Endothelial cell (in vitro differentiated cells): ENCODE measurements around the gene LAMB1. TPM values are rescaled to one million over a fixed set of nuclear protein-coding genes. Genes with fewer than 3 reads are reported as not detected.
A peak's percentile ranks its signal among the peaks of the same experiment; 100 is the strongest.

Experiments used
- DNase-seq: peaks from one replicate; pipeline ENCODE4 v3.0.0; 2021; ENCODE audit warnings: low spot score
- H3K27ac Mint-ChIP-seq: one replicate; pipeline ENCODE4 v1.8.0; 2021; ENCODE audit warnings: mixed read lengths, inconsistent platforms; ENCODE audit not compliant: unreplicated experiment
- H3K27me3 Mint-ChIP-seq: one replicate; pipeline ENCODE4 v1.8.0; 2021; ENCODE audit warnings: mild to moderate bottlenecking, moderate library complexity, mixed read lengths, inconsistent platforms; ENCODE audit not compliant: unreplicated experiment
- H3K36me3 Mint-ChIP-seq: one replicate; pipeline ENCODE4 v1.8.0; 2021; ENCODE audit warnings: mild to moderate bottlenecking, low read depth, mixed read lengths, inconsistent platforms; ENCODE audit not compliant: unreplicated experiment
- H3K4me1 Mint-ChIP-seq: one replicate; pipeline ENCODE4 v1.8.0; 2021; ENCODE audit warnings: mild to moderate bottlenecking, mixed read lengths, inconsistent platforms; ENCODE audit not compliant: unreplicated experiment
- H3K4me3 Mint-ChIP-seq: one replicate; pipeline ENCODE4 v1.8.0; 2021; ENCODE audit warnings: mild to moderate bottlenecking, mixed read lengths, inconsistent platforms; ENCODE audit not compliant: unreplicated experiment
- H3K9me3 Mint-ChIP-seq: one replicate; pipeline ENCODE4 v1.8.0; 2021; ENCODE audit warnings: mixed read lengths, inconsistent platforms; ENCODE audit not compliant: unreplicated experiment
- CTCF ChIP-seq: fragments of 200-600 bp; sonication (generic); IDR thresholded peaks from one replicate; pipeline ENCODE4 v1.5.0; 2021; ENCODE audit warnings: antibody characterized with exemption; ENCODE audit not compliant: unreplicated experiment
- total RNA-seq: library from RNA; stranded (reverse); fragmentation: NEBNext Ultra II Directional; extraction: Animal tissue kit (Norgen Biotek cat#: 25700); gene quantifications from one replicate; pipeline ENCODE4 v1.2.1, GENCODE V29; 2021; ENCODE audit not compliant: unreplicated experiment

The LAMB1 gene
- total RNA-seq, 1 donor from 2014 or later = 453 TPM

DNA sequence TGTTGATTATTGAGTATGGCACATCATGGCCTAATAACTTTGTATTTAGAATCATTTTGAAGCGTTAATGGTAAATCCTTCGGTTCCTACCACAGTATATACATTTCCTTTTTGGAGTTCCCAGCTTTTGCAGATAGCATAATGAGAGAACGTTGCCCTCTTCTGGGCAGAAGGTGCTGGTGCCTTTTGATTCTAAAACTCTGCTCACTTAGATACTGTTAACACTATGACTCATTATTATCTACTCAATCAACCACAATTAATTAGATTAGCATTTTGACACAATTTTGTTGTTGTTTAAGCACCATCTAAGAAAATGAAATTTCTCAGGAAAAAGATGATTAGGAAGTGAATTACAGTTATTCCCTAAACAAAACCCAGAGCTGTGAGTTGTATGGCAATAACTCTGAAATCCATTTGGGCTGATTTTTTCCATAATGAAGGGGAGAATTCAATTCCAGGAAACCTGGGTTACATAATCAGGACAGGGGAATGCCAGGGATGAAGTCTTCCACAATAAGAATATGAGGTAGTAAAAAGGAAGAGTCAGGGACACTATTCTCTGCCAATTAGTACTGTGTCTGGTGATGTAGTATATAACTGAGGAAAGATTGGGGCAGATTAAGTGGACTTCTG lies 123.4 kb downstream of the LAMB1 start:
- peak; percentile 43 for DNase-seq
- no peaks in the 10 kb centered on the region for H3K36me3 Mint-ChIP-seq
- H3K4me1 Mint-ChIP-seq = peaks cover 35% of the 10 kb centered on the region

DNA sequence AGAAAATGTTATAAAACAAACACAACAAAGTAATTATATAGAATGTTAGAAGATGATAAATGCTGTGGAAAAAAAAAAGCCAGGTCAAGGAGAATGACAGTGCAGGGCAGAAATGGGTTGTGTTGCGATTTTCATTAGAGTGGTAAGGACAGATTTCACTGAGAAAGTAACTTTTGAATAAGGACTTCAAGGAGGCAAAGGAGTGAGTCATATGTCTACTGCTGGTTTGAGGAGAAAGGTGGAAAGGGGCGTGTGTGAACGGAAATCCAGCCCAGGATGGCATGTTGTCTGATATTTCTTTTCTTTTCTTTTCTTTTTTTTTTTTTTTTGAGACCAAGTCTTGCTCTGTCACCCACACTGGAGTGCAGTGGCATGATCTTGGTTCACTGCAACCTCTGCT lies 124.3 kb downstream of the LAMB1 start:
- no peaks in the 10 kb centered on the region for H3K36me3 Mint-ChIP-seq
- no peaks in the 10 kb centered on the region for H3K27me3 Mint-ChIP-seq
- peaks cover 35% of the 10 kb centered on the region for H3K4me1 Mint-ChIP-seq
- no peak overlapping the region for H3K4me3 Mint-ChIP-seq
- DNase-seq = no peak
- H3K27ac Mint-ChIP-seq = no peak overlapping the region
- TF ChIP-seq CTCF = no peak
- no peaks in the 10 kb centered on the region for H3K9me3 Mint-ChIP-seq

More for the DNA sequence above, 123.4 kb downstream of the LAMB1 start:
- Mint-ChIP-seq H3K9me3 (no peaks in the 10 kb centered on the region), H3K4me3 (no peak overlapping the region), H3K27me3 (no peaks in the 10 kb centered on the region), H3K27ac (no peak overlapping the region)
- peak; percentile 72 for TF ChIP-seq CTCF

- peaks cover 35% of the 10 kb centered on the region for H3K4me1 Mint-ChIP-seq
- H3K4me3 Mint-ChIP-seq = no peak overlapping the region
- H3K9me3 Mint-ChIP-seq = no peaks in the 10 kb centered on the region
- no peaks in the 10 kb centered on the region for H3K27me3 Mint-ChIP-seq
- DNase-seq = no peak
- no peak for TF ChIP-seq CTCF
- H3K27ac Mint-ChIP-seq = peak overlapping the region; percentile 33
- H3K36me3 Mint-ChIP-seq = no peaks in the 10 kb centered on the region
Measured at GRCh38 chr7:107877731-107878382, 125.1 kb downstream of the LAMB1 start.

DNA sequence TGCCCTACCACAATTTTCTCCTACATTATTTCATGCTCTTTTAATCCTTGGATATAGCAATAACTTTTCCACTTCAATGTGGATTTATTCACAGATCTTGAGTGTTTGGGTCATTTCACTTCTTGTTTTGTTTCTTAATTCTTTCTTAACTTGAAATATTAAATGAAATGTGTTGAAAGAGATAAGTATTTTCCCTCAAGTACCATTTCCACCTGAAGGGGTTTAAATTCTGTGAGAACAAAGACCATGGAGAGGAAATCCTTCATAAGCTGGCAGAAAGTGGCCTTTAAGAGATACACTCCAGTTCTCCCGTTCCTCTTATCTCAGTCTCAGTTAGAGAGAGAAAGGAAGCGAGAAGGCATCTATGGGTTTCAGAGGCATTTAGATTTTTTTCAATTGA lies 126.0 kb downstream of the LAMB1 start:
- H3K4me3 Mint-ChIP-seq = no peak overlapping the region
- H3K27ac Mint-ChIP-seq = peak overlapping the region; percentile 88
- H3K9me3 Mint-ChIP-seq = no peaks in the 10 kb centered on the region
- H3K4me1 Mint-ChIP-seq = peaks cover 35% of the 10 kb centered on the region
- no peak for TF ChIP-seq CTCF
- H3K36me3 Mint-ChIP-seq = no peaks in the 10 kb centered on the region
- no peak for DNase-seq
- peaks cover 3% of the 10 kb centered on the region for H3K27me3 Mint-ChIP-seq

DNA sequence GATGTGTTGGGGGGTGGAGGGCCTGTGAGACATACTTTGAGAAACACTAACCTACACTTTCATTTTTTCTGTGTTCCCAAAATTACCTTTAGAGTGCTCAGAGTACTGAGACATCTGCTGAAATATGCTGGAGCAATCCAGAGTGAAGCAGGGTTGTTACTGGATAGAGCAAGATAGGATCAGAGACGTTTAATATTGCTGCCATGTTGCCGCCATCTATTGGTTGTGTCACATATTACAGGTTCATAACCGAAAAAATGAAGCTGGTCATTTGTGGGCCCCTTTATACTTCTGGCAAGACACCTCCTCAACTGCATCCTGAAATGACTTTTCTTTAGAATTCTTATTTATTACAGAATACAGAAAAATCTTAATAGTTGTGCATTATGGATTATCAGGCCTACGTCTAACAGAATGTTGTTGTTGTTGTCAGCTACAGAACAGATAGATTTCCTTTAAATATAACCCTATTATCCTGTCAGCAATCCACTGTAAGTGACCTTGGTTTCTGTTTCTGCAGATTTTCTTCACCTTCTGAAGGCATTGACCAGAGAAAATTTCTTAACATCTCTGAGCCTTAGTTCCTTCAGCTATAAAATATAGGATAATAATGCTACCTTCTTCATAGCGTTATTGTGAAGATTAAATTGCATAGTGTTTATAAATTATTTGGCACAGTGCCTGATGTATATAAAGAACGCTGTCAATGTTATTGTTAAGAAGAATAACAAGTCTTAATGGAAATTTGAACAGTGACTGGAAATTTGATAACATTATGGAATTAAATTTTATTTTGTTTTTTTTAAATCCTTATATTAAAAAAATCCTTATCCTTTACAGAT lies 128.1 kb downstream of the LAMB1 start:
- Mint-ChIP-seq H3K27me3 (peaks cover 3% of the 10 kb centered on the region), H3K36me3 (no peaks in the 10 kb centered on the region), H3K27ac (no peak overlapping the region), H3K4me1 (peaks cover 35% of the 10 kb centered on the region), H3K4me3 (no peak overlapping the region), H3K9me3 (no peaks in the 10 kb centered on the region)
- TF ChIP-seq CTCF = peak; percentile 92
- peak; percentile 54 for DNase-seq
